ENCODE results near the gene STK36.
A peak's percentile ranks its signal among the peaks of the same experiment; 100 is the strongest.
"Not testable (repeated sequence)": the region's sequence is repeated elsewhere in the genome, so short reads cannot be mapped to it uniquely, and the experiment has no call there.

Gene STK36

DNA sequence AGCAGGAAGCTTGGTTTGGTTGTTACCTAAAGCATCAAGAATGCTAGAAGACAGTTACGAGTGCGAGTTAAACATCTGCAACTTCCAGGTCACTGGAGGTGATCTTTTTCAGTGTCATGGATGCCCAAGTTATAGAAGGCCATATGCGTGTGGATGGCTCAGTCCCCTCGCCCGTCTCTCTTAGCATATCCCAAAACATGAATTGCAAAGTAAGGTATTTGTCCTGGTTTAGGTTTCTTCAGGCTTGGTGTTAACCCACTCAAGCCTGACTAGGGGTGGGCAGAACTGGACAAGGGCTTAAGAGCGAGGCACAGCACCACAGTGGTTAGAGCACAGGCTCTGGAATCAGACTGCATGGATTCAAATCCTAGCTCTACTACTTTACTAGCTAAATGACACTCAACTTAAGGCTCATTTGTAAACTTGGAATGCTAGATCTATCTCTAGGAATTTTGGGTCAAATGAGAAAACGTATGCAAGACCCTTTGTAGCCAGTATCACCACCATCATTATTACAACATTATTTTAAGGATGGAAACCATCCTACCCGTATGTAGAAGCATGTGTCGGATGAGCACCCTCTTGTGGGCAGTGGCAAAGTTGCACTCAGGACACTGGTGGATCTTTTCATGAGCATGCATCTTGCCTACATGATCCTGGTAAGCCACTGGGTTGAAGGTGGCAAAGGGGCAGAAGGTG is 23.6 kb upstream of the STK36 start:
- Mint-ChIP-seq H3K4me3 (no peak overlapping the region), H3K36me3 (peaks cover 2% of the 10 kb centered on the region), H3K9me3 (ENCODE audit: low read depth) (no peaks in the 10 kb centered on the region), H3K4me1 (ENCODE audit: low read depth) (peaks cover 9% of the 10 kb centered on the region), H3K27ac (no peak overlapping the region), H3K27me3 (no peaks in the 10 kb centered on the region)

DNA sequence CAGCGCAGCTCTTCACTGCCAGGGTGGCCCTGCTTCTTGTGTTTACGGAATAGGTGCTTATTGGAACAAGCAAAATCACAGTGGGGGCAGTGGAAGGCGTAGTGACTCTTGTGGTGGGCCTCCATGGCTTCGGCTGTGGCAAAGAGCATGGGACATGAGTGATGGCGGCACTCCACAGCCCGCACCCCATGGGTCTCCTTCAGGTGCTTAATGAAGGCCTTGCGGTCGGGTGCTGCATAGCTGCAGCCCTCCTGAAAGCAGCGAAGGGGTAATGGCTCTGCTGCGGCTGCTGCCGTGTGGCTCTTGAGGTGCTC is 23.1 kb upstream of the STK36 start:
- H3K27ac Mint-ChIP-seq, result no peak overlapping the region
- H3K36me3 Mint-ChIP-seq, result peaks cover 2% of the 10 kb centered on the region
- no peaks in the 10 kb centered on the region for H3K9me3 Mint-ChIP-seq (ENCODE audit: low read depth)
- no peaks in the 10 kb centered on the region for H3K27me3 Mint-ChIP-seq
- no peak overlapping the region for H3K4me3 Mint-ChIP-seq
- peaks cover 9% of the 10 kb centered on the region for H3K4me1 Mint-ChIP-seq (ENCODE audit: low read depth)

DNA sequence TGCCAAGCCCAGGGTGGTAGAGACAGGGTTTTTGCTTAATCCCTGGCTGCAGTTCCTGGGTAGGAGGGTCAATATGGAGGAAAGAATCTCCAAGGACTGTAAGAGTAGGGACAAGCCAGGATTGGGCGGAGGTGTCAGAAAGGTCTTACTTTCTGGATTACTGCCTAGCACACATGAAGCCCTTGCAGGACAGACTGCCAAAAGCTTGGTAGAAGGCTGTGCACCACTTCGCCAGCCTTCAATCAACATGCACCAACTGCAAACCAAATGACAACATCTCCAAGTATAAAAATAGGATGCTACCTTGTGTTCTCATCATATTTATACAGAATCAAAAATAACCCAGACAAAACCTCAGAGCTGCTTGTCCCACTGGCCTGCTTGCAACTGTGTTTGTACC is 16.1 kb upstream of the STK36 start:
- no peaks in the 10 kb centered on the region for H3K27me3 Mint-ChIP-seq
- peaks cover 6% of the 10 kb centered on the region for H3K36me3 Mint-ChIP-seq
- no peaks in the 10 kb centered on the region for H3K9me3 Mint-ChIP-seq (ENCODE audit: low read depth)
- no peak overlapping the region for H3K4me3 Mint-ChIP-seq
- H3K27ac Mint-ChIP-seq, result no peak overlapping the region
- H3K4me1 Mint-ChIP-seq (ENCODE audit: low read depth), result peaks cover 31% of the 10 kb centered on the region

DNA sequence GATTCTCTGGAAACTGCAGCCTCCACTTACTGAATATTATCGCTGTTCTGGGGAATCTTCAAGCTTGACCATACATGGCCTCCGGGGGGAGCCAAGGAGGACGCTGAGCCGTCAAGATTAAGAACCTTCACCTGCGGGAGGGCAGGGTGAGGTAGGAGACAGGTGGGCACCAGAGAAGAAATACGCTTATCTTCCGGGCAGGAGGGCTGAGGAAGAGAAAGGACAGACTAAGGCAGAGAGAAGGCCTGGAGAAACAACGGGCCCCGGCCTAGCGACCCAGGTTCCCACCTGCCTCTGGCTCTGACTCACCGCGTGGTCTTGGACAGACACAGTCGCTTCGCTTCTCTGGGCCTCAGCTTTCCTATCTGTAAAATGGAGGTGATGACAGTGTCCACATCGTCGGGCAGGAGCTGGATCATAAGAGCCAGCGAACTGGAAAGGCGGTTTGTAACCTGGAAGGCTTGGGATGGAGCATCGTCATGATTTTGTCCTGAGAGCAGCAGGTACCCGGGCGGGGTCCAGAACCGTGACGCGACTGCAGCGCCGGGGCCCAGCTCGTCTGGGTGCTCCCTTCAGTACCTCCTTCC is 13.1 kb upstream of the STK36 start:
- no peaks in the 10 kb centered on the region for H3K27me3 Mint-ChIP-seq
- H3K4me1 Mint-ChIP-seq (ENCODE audit: low read depth), result peaks cover 35% of the 10 kb centered on the region
- peak overlapping the region; percentile 99 for H3K4me3 Mint-ChIP-seq
- no peaks in the 10 kb centered on the region for H3K9me3 Mint-ChIP-seq (ENCODE audit: low read depth)
- H3K36me3 Mint-ChIP-seq, result peaks cover 6% of the 10 kb centered on the region
- H3K27ac Mint-ChIP-seq, result peak overlapping the region; percentile 97

DNA sequence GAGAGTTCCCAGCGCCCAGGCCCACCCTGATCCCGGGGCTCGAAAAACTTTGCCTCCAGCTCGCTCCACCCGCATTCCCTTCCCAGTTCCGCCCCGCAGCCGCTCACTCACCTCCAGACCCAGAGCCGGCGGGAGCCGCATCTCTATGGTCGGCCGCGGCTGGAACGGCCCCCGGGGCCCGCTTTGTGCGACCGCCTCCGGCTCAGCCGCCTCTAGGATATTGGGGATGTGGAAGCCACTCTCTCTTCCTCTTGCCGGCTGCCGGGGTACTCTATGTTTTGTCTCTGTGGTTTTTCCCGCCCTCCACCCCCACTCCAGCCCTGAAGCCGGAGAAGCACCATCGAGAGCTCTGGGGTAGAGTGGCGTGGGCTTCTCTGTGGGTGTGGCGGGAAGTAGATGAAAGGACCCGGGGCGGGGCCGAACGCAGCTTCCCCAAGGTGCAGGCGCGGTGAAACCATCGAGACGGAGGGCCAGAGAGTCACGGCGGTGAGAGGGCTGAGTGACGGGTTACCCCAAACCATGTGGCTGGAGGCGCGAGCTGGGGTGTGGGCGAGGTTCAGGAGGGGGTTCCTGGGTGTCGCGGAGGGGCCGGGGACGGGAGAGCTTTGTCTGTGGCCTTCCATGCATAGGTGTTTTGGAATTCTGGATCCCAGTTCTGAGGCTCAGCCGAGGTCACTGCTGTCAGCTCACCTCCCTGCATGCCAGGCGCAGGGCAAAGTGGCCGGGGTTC is 12.5 kb upstream of the STK36 start, which contains the start of the genes BCS1L and ZNF142:
Gene BCS1L (plus strand): TSS at position 426 of the 730 bp plus-strand sequence. CDS start 1,305 bp downstream, outside the sequence.
Gene ZNF142 (minus strand): TSS at position 366 of the 730 bp plus-strand sequence. CDS start 3,194 bp downstream, outside the sequence.
- Mint-ChIP-seq H3K9me3 (ENCODE audit: low read depth) (no peaks in the 10 kb centered on the region), H3K36me3 (peaks cover 6% of the 10 kb centered on the region), H3K27me3 (no peaks in the 10 kb centered on the region), H3K27ac (peak within 1 kb of the TSS; percentile 97), H3K4me3 (peak within 1 kb of the TSS; percentile 99), H3K4me1 (ENCODE audit: low read depth) (peaks cover 35% of the 10 kb centered on the region)

DNA sequence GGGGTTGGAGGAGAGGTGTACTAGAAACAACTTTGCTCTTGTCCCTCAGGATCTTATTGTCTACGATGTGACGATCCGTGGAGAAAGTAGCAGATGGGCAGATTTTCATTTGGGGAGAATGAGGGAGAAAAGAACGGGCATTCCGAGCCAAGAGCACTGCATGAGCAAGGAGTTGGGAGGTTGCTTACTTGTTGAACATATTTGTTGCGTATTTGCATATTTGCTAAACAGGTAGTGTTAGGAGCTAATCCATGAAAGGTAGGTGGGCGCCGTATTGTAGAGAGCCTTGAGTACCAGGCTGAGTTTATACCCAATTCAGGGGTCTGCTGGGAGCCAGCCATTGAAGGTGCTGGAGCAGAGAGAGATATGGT is 11.9 kb upstream of the STK36 start:
- H3K27ac Mint-ChIP-seq, result peak overlapping the region; percentile 97
- H3K36me3 Mint-ChIP-seq, result peaks cover 6% of the 10 kb centered on the region
- peaks cover 35% of the 10 kb centered on the region for H3K4me1 Mint-ChIP-seq (ENCODE audit: low read depth)
- H3K4me3 Mint-ChIP-seq, result peak overlapping the region; percentile 99
- no peaks in the 10 kb centered on the region for H3K9me3 Mint-ChIP-seq (ENCODE audit: low read depth)
- no peaks in the 10 kb centered on the region for H3K27me3 Mint-ChIP-seq

DNA sequence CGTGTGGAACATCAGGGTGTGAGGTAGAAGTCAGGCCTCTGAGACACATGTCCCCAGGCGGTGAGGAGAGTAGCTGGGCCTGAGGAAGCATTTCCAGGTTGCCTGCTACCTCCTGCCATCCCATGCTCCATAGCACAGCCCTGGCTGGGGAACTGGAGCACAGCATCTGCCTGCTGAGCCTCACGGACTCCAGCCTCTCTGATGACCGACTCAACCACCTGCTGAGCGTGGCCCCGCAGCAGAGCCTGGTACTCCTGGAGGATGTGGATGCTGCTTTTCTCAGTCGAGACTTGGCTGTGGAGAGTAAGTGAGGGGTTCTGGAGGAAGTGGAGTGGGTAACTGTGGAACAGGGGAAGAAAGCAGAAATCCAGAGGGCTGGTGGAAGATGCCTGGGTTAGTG is 9.5 kb upstream of the STK36 start:
- peaks cover 2% of the 10 kb centered on the region for H3K36me3 Mint-ChIP-seq
- no peak overlapping the region for H3K27ac Mint-ChIP-seq
- no peaks in the 10 kb centered on the region for H3K27me3 Mint-ChIP-seq
- H3K4me1 Mint-ChIP-seq (ENCODE audit: low read depth), result peaks cover 25% of the 10 kb centered on the region
- H3K4me3 Mint-ChIP-seq, result no peak overlapping the region
- H3K9me3 Mint-ChIP-seq (ENCODE audit: low read depth), result no peaks in the 10 kb centered on the region

DNA sequence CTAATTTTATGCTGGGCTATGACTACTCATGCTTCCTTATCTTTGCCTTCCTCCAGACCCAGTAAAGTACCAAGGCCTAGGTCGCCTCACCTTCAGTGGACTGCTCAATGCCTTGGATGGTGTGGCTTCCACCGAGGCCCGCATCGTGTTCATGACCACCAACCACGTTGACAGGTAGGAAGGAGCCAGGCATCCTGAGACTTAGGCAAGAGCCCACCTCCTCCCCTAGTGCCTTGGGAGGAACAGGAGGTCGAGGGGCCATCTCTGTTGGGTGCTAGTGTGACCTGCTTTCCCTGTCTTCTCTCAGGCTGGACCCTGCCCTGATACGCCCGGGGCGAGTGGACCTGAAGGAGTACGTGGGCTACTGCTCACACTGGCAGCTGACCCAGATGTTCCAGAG is 9.1 kb upstream of the STK36 start:
- no peaks in the 10 kb centered on the region for H3K36me3 Mint-ChIP-seq
- H3K27me3 Mint-ChIP-seq, result no peaks in the 10 kb centered on the region
- H3K4me3 Mint-ChIP-seq, result no peak overlapping the region
- no peaks in the 10 kb centered on the region for H3K9me3 Mint-ChIP-seq (ENCODE audit: low read depth)
- H3K27ac Mint-ChIP-seq, result no peak overlapping the region
- H3K4me1 Mint-ChIP-seq (ENCODE audit: low read depth), result peaks cover 23% of the 10 kb centered on the region

DNA sequence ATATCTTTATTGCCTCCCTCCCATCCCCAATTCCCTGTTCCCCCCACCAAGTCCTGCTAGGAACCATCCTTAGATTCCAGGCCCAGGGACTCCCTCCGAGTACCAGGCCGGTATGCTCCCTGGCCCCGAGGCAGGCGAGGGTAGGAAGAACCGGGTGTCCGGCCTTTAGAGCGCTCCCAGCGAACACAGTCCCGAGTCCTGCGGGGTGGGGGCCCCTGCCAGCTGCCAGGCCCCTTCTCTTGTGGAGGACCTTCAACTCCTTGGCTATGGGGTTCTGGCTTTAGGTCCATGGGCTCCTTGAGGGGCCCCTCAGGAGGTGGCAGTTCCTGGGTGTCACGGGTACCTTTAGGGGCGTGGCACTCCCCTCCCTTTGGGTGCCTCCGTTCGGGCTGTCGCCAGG is 8.0 kb upstream of the STK36 start:
- H3K4me3 Mint-ChIP-seq, result no peak overlapping the region
- no peak overlapping the region for H3K27ac Mint-ChIP-seq
- H3K4me1 Mint-ChIP-seq (ENCODE audit: low read depth), result peaks cover 15% of the 10 kb centered on the region
- H3K9me3 Mint-ChIP-seq (ENCODE audit: low read depth), result no peaks in the 10 kb centered on the region
- H3K27me3 Mint-ChIP-seq, result no peaks in the 10 kb centered on the region
- H3K36me3 Mint-ChIP-seq, result no peaks in the 10 kb centered on the region

DNA sequence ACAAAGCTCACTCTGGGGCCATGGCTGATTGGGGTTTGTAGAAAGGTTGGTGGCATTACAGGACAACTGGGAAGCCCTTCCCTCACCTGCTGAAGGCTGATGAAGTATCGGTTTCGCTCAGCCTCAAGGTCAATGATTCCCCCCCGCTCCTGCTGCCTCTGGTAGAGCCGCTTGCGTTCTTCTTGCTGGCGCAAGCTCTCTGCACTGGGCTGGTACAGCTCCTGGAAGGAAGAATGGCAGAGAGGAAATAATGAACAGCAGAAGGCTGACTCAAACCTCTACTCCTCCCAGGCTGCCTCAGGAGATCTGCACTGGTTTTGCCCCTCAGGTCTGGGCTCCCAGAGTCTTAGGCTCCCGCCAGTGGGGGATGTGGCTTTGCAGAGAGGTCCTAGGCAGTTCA is 7.2 kb upstream of the STK36 start:
- no peaks in the 10 kb centered on the region for H3K27me3 Mint-ChIP-seq
- H3K4me3 Mint-ChIP-seq, result no peak overlapping the region
- no peak overlapping the region for H3K27ac Mint-ChIP-seq
- H3K4me1 Mint-ChIP-seq (ENCODE audit: low read depth), result peaks cover 16% of the 10 kb centered on the region
- H3K9me3 Mint-ChIP-seq (ENCODE audit: low read depth), result no peaks in the 10 kb centered on the region
- H3K36me3 Mint-ChIP-seq, result no peaks in the 10 kb centered on the region

DNA sequence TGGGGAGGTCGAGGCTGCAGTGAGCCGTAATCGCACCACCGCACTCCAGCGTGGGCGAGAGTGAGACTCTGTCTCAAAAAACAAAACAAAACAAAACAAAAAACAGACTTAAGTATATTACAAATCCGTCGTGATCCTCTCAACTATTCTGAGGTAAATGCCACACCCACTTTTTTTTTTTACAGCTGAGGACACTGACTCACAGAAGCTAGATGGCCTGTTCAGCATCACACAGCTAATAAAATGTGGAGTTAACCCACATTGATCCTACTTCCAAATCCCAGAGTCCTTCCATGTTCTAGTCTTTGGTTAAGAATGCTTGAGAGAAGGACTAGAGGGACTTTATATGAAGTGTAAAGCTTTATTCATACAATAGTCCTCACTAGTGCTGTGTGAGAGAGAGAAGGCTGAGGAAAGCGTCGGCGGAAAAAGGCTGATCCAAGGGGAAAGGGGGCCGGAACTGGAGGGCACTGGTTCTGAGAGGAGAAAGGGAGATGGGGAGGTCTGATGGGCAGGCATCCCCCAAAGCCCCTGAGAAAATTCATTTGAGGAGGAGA is 711 bp upstream of the STK36 start:
- peaks cover 29% of the 10 kb centered on the region for H3K4me1 Mint-ChIP-seq (ENCODE audit: low read depth)
- H3K4me3 Mint-ChIP-seq, result peak overlapping the region; percentile 99
- peak overlapping the region; percentile 99 for H3K27ac Mint-ChIP-seq
- no peaks in the 10 kb centered on the region for H3K9me3 Mint-ChIP-seq (ENCODE audit: low read depth)
- H3K36me3 Mint-ChIP-seq, result peaks cover 5% of the 10 kb centered on the region
- no peaks in the 10 kb centered on the region for H3K27me3 Mint-ChIP-seq

DNA sequence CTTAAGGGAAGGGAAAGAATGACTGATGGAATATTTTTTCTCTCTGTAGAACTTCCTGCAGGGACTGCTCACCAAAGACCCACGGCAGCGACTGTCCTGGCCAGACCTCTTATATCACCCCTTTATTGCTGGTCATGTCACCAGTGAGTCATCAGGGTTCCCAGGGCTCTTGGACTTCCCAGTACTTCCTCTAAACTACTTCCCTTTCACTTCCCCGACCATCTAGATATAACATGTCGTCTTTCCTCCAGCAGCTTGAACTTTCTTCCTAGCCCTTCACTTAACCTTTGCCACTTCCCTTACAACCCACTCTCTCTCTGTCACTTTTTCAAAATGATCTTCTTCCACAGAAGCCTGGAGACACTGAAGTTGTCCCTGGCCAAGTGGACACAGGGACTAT is 7.2 kb downstream of the STK36 start:
- H3K9me3 Mint-ChIP-seq (ENCODE audit: low read depth), result no peaks in the 10 kb centered on the region
- H3K4me1 Mint-ChIP-seq (ENCODE audit: low read depth), result no peaks in the 10 kb centered on the region
- no peak overlapping the region for H3K27ac Mint-ChIP-seq
- no peak overlapping the region for H3K4me3 Mint-ChIP-seq
- no peaks in the 10 kb centered on the region for H3K27me3 Mint-ChIP-seq
- H3K36me3 Mint-ChIP-seq, result peaks cover 11% of the 10 kb centered on the region

DNA sequence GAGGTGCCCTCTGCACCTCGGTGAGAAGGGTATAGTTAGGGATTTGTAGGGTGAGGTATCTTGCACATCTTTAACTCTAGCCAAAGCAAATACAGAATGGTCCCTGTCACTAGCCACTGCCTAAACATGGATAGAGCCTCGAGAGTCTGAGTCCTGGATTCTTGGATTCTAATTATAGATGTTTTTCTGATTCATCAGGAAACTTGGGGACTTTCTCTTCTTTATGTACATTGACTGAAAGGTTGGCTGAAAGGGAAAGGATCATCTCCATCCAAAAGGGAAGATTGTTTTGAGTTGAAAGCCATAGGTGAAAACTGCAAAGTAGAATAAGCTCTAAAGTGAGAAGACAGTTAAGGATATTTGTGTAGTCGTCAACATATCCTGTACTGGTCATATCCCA is 8.2 kb downstream of the STK36 start:
- no peaks in the 10 kb centered on the region for H3K9me3 Mint-ChIP-seq (ENCODE audit: low read depth)

DNA sequence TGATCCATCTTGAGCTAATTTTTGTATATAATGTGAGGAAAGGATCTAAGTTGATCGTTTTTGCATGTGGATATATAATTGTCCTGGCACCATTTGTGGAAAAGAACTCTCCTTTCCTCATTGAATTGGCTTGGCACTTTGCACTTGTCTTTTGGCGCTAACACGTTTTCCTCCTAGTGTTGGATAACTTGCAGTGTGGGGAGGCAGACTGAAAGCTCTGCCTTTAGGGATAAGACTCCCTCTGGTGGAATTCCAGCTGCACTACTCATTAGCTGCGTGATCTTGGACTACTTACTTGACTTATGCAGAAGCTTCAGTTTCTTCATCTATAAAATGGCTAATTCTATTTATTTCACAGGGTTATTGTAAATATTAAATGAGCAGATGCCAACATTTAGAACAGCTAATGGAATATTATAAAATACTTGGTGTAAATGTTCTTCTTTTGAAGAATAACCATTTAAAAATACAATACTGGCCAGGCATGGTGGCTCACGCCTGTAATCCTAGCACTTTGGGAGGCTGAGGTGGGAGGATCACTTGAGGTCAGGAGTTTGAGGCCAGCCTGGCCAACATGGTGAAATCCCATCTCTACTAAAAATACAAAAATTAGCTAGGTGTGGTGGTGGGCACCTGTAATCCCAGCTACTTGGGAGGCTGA is 15.6 kb downstream of the STK36 start:
- not testable (repeated sequence) for H3K4me1 Mint-ChIP-seq (ENCODE audit: low read depth); H3K27me3 Mint-ChIP-seq; H3K9me3 Mint-ChIP-seq (ENCODE audit: low read depth); H3K4me3 Mint-ChIP-seq; H3K27ac Mint-ChIP-seq
- H3K36me3 Mint-ChIP-seq, result peaks cover 12% of the 10 kb centered on the region

More for the DNA sequence above, 8.2 kb downstream of the STK36 start:
- no peak overlapping the region for H3K4me3 Mint-ChIP-seq
- H3K27ac Mint-ChIP-seq, result no peak overlapping the region
- H3K27me3 Mint-ChIP-seq, result no peaks in the 10 kb centered on the region
- H3K4me1 Mint-ChIP-seq (ENCODE audit: low read depth), result no peaks in the 10 kb centered on the region
- peaks cover 10% of the 10 kb centered on the region for H3K36me3 Mint-ChIP-seq

DNA sequence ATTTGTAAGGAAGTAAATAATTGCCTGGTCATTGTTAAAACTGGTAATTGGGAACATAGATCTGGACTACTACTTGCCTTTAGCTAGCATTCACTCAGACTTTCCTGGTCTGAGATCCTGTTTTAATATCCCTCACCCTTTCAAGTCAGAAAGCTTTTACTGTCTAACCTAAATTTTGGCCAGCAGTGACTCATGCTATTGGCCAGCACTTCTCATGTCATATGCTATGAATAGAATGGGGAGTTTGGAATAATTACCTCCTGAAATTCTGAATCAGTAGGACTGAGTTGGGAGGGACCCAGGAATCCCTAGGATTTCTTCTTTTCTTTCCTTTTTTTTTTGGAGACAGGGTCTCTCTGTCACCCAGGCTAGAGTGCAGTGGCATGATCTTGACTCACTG is 19.3 kb downstream of the STK36 start:
- peaks cover 21% of the 10 kb centered on the region for H3K36me3 Mint-ChIP-seq
- no peak overlapping the region for H3K27ac Mint-ChIP-seq

More for the DNA sequence above, 19.3 kb downstream of the STK36 start:
- Mint-ChIP-seq H3K27me3 (no peaks in the 10 kb centered on the region), H3K9me3 (ENCODE audit: low read depth) (no peaks in the 10 kb centered on the region), H3K4me3 (no peak overlapping the region), H3K4me1 (ENCODE audit: low read depth) (peaks cover 2% of the 10 kb centered on the region)

All from activated naive CD8-positive, alpha-beta T cell (primary cell).